ENCODE data around the gene NMNAT2. TPM values are rescaled to one million over a fixed set of nuclear protein-coding genes. Genes with fewer than 3 reads are reported as not detected.

The NMNAT2 gene
- total and polyA plus RNA-seq, 2 of the 8 experiments (the other 6 are each of a cell fraction or from before 2014, with no cell fraction given): 6.5 to 20.9 TPM

DNA sequence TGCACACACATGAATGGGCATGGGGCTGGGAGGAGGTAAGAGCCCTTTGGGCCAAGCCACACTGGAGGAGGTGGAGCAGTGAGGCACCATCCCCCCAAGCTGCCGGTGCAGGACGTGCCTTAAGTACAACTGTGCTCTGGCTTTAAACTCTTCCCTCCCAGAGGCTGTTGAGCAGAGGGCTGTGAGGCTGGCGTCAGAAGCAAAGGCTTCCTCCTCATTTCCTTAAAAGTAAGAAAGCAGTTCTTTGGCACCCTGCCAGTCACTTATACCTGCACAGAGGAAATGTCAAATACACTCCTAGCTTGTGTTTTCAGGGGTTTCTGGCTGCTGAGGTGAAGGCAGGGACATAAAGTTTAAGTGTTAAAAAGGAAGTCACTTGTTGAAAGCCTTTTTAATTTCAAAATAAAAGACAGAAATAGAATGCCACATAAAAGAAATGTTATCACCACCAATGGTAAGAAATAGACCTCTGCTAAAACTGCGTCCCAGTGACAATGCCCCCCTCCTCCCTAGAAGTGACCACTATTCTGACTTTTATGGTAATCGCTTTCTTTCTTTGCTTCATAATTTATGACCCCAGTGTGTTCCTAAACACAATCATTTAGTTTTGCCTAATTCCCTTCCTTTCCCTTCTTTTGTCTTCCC lies 199.1 kb downstream of the NMNAT2 start:
- no peak overlapping the region for H3K23ac ChIP-seq (ENCODE audit: insufficient read length)
- H3K4me1 ChIP-seq (replicated peaks in 1 of 4; ENCODE audit: control insufficient read depth in 3 of 4, insufficient read depth in 4 of 4, low read length in 3 of 4): peaks cover 0 to 6% (median 3%) of the 10 kb centered on the region in 4 experiments; a peak in 2 of 7 replicates
- H2AK5ac ChIP-seq (ENCODE audit: low read depth, low read length): no peak overlapping the region
- H3K27ac ChIP-seq (ENCODE audit: low read depth, low read length): no peak overlapping the region
- H3K4me2 ChIP-seq (ENCODE audit: insufficient read depth in 1 of 2, low read depth in 2 of 2, low read length in 2 of 2): no peak overlapping the region; a peak in 1 of 4 replicates
- CTCF ChIA-PET (ENCODE audit: partially characterized antibody): interaction anchor here (0.7 to 9.7 kb wide), 8 partner anchors 9 to 220 kb away, joined by 3 to 86 read pairs (median 5); no protein-coding TSS in a partner anchor
- WGBS, 2 experiments (ENCODE audit: extremely low coverage in 1 of 2, insufficient coverage in 1 of 2, insufficient read length in 1 of 2, insufficient replicate concordance in 2 of 2, low coverage in 1 of 2, low lambda C conversion rate in 2 of 2, missing lambda C conversion rate in 1 of 2): 68% methylated on average over 5 of the region's 5 CpGs; no CpG with 5 or more reads in 1 of the 2 experiments
- TF ChIP-seq, protein P1, sequence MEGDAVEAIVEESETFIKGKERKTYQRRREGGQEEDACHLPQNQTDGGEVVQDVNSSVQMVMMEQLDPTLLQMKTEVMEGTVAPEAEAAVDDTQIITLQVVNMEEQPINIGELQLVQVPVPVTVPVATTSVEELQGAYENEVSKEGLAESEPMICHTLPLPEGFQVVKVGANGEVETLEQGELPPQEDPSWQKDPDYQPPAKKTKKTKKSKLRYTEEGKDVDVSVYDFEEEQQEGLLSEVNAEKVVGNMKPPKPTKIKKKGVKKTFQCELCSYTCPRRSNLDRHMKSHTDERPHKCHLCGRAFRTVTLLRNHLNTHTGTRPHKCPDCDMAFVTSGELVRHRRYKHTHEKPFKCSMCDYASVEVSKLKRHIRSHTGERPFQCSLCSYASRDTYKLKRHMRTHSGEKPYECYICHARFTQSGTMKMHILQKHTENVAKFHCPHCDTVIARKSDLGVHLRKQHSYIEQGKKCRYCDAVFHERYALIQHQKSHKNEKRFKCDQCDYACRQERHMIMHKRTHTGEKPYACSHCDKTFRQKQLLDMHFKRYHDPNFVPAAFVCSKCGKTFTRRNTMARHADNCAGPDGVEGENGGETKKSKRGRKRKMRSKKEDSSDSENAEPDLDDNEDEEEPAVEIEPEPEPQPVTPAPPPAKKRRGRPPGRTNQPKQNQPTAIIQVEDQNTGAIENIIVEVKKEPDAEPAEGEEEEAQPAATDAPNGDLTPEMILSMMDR (IDR thresholded peaks at IDR 0.05; ENCODE audit: control extremely low read depth in 1 of 3, insufficient read depth in 1 of 3, low read depth in 1 of 3, low read length in 3 of 3): no peak
- TF ChIP-seq MAX (IDR thresholded peaks at IDR 0.05): no peak
- no peak for TF ChIP-seq SUZ12 (IDR thresholded peaks at IDR 0.05; ENCODE audit: low read length)
- no peak for TF ChIP-seq SIN3A (conservative IDR thresholded peaks at IDR 0.05 in 1 of 2, IDR thresholded peaks at IDR 0.05 in 1 of 2; ENCODE audit: low read depth in 1 of 2, low read length in 2 of 2)
- no peak for TF ChIP-seq BRCA1 (IDR thresholded peaks at IDR 0.05; ENCODE audit: low read depth, low read length)
- no peak for TF ChIP-seq JUN (IDR thresholded peaks at IDR 0.05; ENCODE audit: low read depth, low read length)
- no peak overlapping the region for H3K4ac ChIP-seq (replicated peaks; ENCODE audit: insufficient read length, low read depth, low read length)
- H2AFZ ChIP-seq (ENCODE audit: low read length): no peak overlapping the region
- no peaks in the 10 kb centered on the region for H4K20me1 ChIP-seq (replicated peaks in 1 of 2; ENCODE audit: control insufficient read depth in 1 of 2, insufficient read depth in 2 of 2, low read length in 2 of 2)
- H3K56ac ChIP-seq (replicated peaks; ENCODE audit: insufficient read length, low read depth, low read length): no peak overlapping the region
- DNase-seq (ENCODE audit: low read depth in 1 of 2, low spot score in 2 of 2): no peak
- POLR2A ChIA-PET (ENCODE audit: partially characterized antibody): interaction anchor here (0.8 to 1.0 kb wide), 2 partner anchors 16 kb away, joined by 3 read pairs; no protein-coding TSS in a partner anchor
- H3K18ac ChIP-seq (ENCODE audit: extremely low read depth, low read length): no peak overlapping the region
- no peak overlapping the region for H2BK120ac ChIP-seq (replicated peaks; ENCODE audit: low read depth, low read length)
- no peak overlapping the region for H4K5ac ChIP-seq (ENCODE audit: insufficient read length, low read depth, low read length)
- H2BK12ac ChIP-seq (ENCODE audit: low read depth, low read length): no peak overlapping the region
- FAIRE-seq: no peak
- no peak overlapping the region for H3K4me3 ChIP-seq (ENCODE audit: extremely low read depth in 1 of 4, insufficient read depth in 2 of 4, low read depth in 3 of 4, low read length in 4 of 4)
- no peaks in the 10 kb centered on the region for H3K79me1 ChIP-seq (ENCODE audit: low read depth, low read length)
- no peaks in the 10 kb centered on the region for H3K36me3 ChIP-seq (ENCODE audit: control insufficient read depth in 2 of 4, insufficient read depth in 4 of 4, low read length in 3 of 4)
- H4K8ac ChIP-seq (ENCODE audit: extremely low read depth, insufficient read depth, low read length): no peak overlapping the region
- H3K9me3 ChIP-seq (ENCODE audit: insufficient read depth in 2 of 2, low read depth in 1 of 2, low read length in 1 of 2): no peaks in the 10 kb centered on the region
- H3K27me3 ChIP-seq (replicated peaks in 1 of 4; ENCODE audit: control insufficient read depth in 3 of 4, extremely low read depth in 1 of 4, insufficient read depth in 3 of 4, low read length in 3 of 4): no peaks in the 10 kb centered on the region; a peak in 1 of 7 replicates
- no peak overlapping the region for H2BK20ac ChIP-seq (ENCODE audit: low read length)
- H3K9ac ChIP-seq (replicated peaks in 1 of 4; ENCODE audit: extremely low read depth in 1 of 4, low read depth in 3 of 4, low read length in 3 of 4): no peak overlapping the region
- no peaks in the 10 kb centered on the region for H3K79me2 ChIP-seq (ENCODE audit: control insufficient read depth in 1 of 2, insufficient read depth in 2 of 2, low read length in 2 of 2)
- no peak overlapping the region for H3K14ac ChIP-seq (ENCODE audit: insufficient read length)
- H4K91ac ChIP-seq (replicated peaks; ENCODE audit: insufficient read length, low read length): no peak overlapping the region
- H2BK15ac ChIP-seq (ENCODE audit: low read length): no peak overlapping the region
- H2BK5ac ChIP-seq (ENCODE audit: low read depth, low read length): no peak overlapping the region
- H3K23me2 ChIP-seq (ENCODE audit: low read depth, low read length): no peaks in the 10 kb centered on the region
